Liver (tissue), 9 donors: ENCODE data around the gene NEK1. TPM values are rescaled to one million over a fixed set of nuclear protein-coding genes. Genes with fewer than 3 reads are reported as not detected.

ENCODE experiments used
- DNase-seq: peaks from one replicate; pipeline ENCODE4 v3.0.0-alpha.2; 2017; ENCODE audit warnings: low spot score
- H3K27ac ChIP-seq, 2 donors: one replicate each; pipeline ENCODE4 v1.7.0; 2013; ENCODE audit warnings: inconsistent platforms in 2 of 2, low read length in 2 of 2, control low read depth in 1 of 2, low read depth in 1 of 2, mild to moderate bottlenecking in 1 of 2
- H3K27me3 ChIP-seq, 4 donors: one replicate each; pipeline versions ENCODE4 v1.6.1 to v1.7.0; 2013; ENCODE audit warnings: low read length in 3 of 4, inconsistent platforms in 1 of 4, mild to moderate bottlenecking in 1 of 4, moderate library complexity in 1 of 4; ENCODE audit not compliant: control insufficient read depth in 4 of 4, insufficient read depth in 4 of 4
- H3K36me3 ChIP-seq, 4 donors: one replicate each; pipeline versions ENCODE4 v1.6.1 to v1.7.0; 2013; ENCODE audit warnings: low read length in 3 of 4, mild to moderate bottlenecking in 3 of 4, low read depth in 1 of 4, moderate library complexity in 1 of 4; ENCODE audit not compliant: control insufficient read depth in 4 of 4, insufficient read depth in 3 of 4
- H3K4me1 ChIP-seq, 4 donors: one replicate each; pipeline versions ENCODE4 v1.6.1 to v1.7.0; 2013; ENCODE audit warnings: low read length in 3 of 4, mild to moderate bottlenecking in 3 of 4, moderate library complexity in 1 of 4; ENCODE audit not compliant: control insufficient read depth in 4 of 4, insufficient read depth in 4 of 4
- H3K4me3 ChIP-seq, 3 donors: one replicate each; pipeline versions ENCODE4 v1.6.1 to v1.7.0; 2013; ENCODE audit warnings: low read length in 3 of 3, control low read depth in 1 of 3, low read depth in 1 of 3, mild to moderate bottlenecking in 1 of 3
- H3K9ac ChIP-seq, 2 donors: one replicate each; pipeline ENCODE4 v1.7.0; 2013; ENCODE audit warnings: low read length in 2 of 2, mild to moderate bottlenecking in 2 of 2, moderate library complexity in 2 of 2, control low read depth in 1 of 2, low read depth in 1 of 2
- H3K9me3 ChIP-seq, 4 donors: one replicate each; pipeline versions ENCODE4 v1.6.1 to v1.7.0; 2013; ENCODE audit warnings: low read length in 3 of 4; ENCODE audit not compliant: control insufficient read depth in 4 of 4
- CTCF ChIP-seq: fragments of 150-350 bp; IDR thresholded peaks from 2 replicates; pipeline ENCODE4 v1.5.1; 2017; ENCODE audit warnings: improper control_type of control experiment, low read depth, low read length; ENCODE audit not compliant: missing input control
- EGR1 ChIP-seq, 2 donors: IDR thresholded peaks; 2 replicates each; pipeline ENCODE4 v1.6.1; 2016 to 2018; ENCODE audit warnings: antibody characterized with exemption in 2 of 2, low read depth in 2 of 2
- FOXA1 ChIP-seq: IDR thresholded peaks from 2 replicates; pipeline ENCODE4 v1.6.1; 2016; ENCODE audit warnings: antibody characterized with exemption
- FOXA2 ChIP-seq: IDR thresholded peaks from 2 replicates; pipeline ENCODE4 v1.6.1; 2016; ENCODE audit warnings: antibody characterized with exemption
- GABPA ChIP-seq, 2 donors: IDR thresholded peaks in 1 of 2; conservative IDR thresholded peaks in 1 of 2; 2 replicates each; pipeline ENCODE4 v1.6.1; 2016; ENCODE audit warnings: antibody characterized with exemption in 2 of 2, mild to moderate bottlenecking in 1 of 2, moderate library complexity in 1 of 2
- HNF4A ChIP-seq, 2 donors: conservative IDR thresholded peaks; 2 replicates each; pipeline ENCODE4 v1.6.1; 2016; ENCODE audit warnings: antibody characterized with exemption in 2 of 2, mild to moderate bottlenecking in 2 of 2
- HNF4G ChIP-seq: IDR thresholded peaks from 2 replicates; pipeline ENCODE4 v1.6.1; 2016; ENCODE audit warnings: antibody characterized with exemption
- JUND ChIP-seq, 2 donors: IDR thresholded peaks; 2 replicates each; pipeline ENCODE4 v1.6.1; 2016; ENCODE audit warnings: antibody characterized with exemption in 2 of 2
- MAX ChIP-seq: IDR thresholded peaks from 2 replicates; pipeline ENCODE4 v1.6.1; 2016; ENCODE audit warnings: antibody characterized with exemption
- NR2F2 ChIP-seq: IDR thresholded peaks from 2 replicates; pipeline ENCODE4 v1.6.1; 2016; ENCODE audit warnings: antibody characterized with exemption
- RAD21 ChIP-seq, 2 donors: IDR thresholded peaks; 2 replicates each; pipeline ENCODE4 v1.6.1; 2016; ENCODE audit warnings: antibody characterized with exemption in 2 of 2, mild to moderate bottlenecking in 2 of 2
- RXRA ChIP-seq, 2 donors: IDR thresholded peaks; 2 replicates each; pipeline ENCODE4 v1.6.1; 2017 to 2018; ENCODE audit warnings: antibody characterized with exemption in 2 of 2, mild to moderate bottlenecking in 1 of 2
- SP1 ChIP-seq: IDR thresholded peaks from 2 replicates; pipeline ENCODE4 v1.6.1; 2018; ENCODE audit warnings: antibody characterized with exemption, mild to moderate bottlenecking
- TAF1 ChIP-seq: conservative IDR thresholded peaks from 2 replicates; pipeline ENCODE4 v1.6.1; 2016; ENCODE audit warnings: antibody characterized with exemption, mild to moderate bottlenecking
- YY1 ChIP-seq: IDR thresholded peaks from 2 replicates; pipeline ENCODE4 v1.6.1; 2016; ENCODE audit warnings: antibody characterized with exemption, mild to moderate bottlenecking
- ZBTB33 ChIP-seq: IDR thresholded peaks from 2 replicates; pipeline ENCODE4 v1.6.1; 2016; ENCODE audit warnings: antibody characterized with exemption
- WGBS: extraction: QIAGEN DNeasy Blood & Tissue Kit; methylation state at CpG from one replicate; pipeline ENCODE4 v1.1.7; 2013; 5-methylcytosine and 5-hydroxymethylcytosine counted together
- polyA plus RNA-seq, 2 donors: library from polyadenylated mRNA; stranded (reverse) in 1 of 2; unstranded in 1 of 2; fragments of 200-250 nt in 1 of 2; fragments of >200 nt in 1 of 2; fragmentation: Nextera tagmentation in 1 of 2; extraction: Ambion mirVana in 1 of 2; gene quantifications; one replicate each; pipeline versions ENCODE4 v1.2.1 to v1.2.3, GENCODE V29; 2013 to 2015
- total RNA-seq, 2 donors: library from RNA; depleted of rRNA; stranded (reverse); fragments of >200 nt; gene quantifications; one replicate each; pipeline ENCODE4 v1.2.3, GENCODE V29; 2014
- TF ChIP-seq, protein P1 (sequence below): IDR thresholded peaks from 2 replicates; pipeline ENCODE4 v1.6.1; 2016; ENCODE audit warnings: antibody characterized with exemption
- TF ChIP-seq, protein P2 (sequence below): IDR thresholded peaks from 2 replicates; pipeline ENCODE4 v1.6.1; 2016; ENCODE audit warnings: antibody characterized with exemption, mild to moderate bottlenecking
- donor health status: healthy.
- donor health status: healthy.
- donor health status: healthy.
- donor health status: healthy.
- donor health status: healthy.

Gene NEK1
- total and polyA plus RNA-seq, 4 donors: 1.8 to 10.2 (median 5.3) TPM

DNA sequence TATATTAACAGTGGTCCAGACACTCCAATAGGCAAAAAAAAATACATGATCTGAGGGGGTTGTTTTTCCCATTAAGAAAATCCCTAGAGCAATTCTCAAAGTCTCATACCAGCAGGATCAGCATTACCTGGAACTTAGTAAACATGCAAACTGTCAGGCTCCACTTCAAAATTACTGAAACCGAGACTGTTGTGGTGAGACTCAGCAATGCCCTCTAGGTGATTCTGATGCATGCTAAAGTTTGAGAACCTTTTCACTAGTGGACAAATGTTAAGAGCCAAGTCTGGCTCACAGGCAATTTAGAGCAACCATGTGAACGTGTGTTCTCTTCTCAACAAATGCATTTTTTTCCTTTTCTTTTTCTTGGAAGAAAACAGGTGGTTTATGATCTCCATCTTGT, 30.2 kb downstream of the NEK1 start:
- H3K27me3 ChIP-seq: no peaks in the 10 kb centered on the region
- DNase-seq: no peak
- no peaks in the 10 kb centered on the region for H3K9me3 ChIP-seq
- no peak overlapping the region for H3K27ac ChIP-seq
- H3K36me3 ChIP-seq: peaks cover 2 to 18% (median 11%) of the 10 kb centered on the region in 4 donors
- H3K4me3 ChIP-seq: no peak overlapping the region
- WGBS: 95% methylated on average over 2 of the region's 2 CpGs
- no peak overlapping the region for H3K9ac ChIP-seq
- TF ChIP-seq FOXA2 (no peak), CTCF (no peak), HNF4G (no peak), FOXA1 (no peak), ZBTB33 (no peak), EGR1 (IDR thresholded peaks at IDR 0.05; ENCODE audit: low read depth in 2 of 2) (no peak), YY1 (no peak), RAD21 (IDR thresholded peaks at IDR 0.05) (no peak), SP1 (no peak), MAX (no peak), GABPA (IDR thresholded peaks at IDR 0.05 in 1 of 2, conservative IDR thresholded peaks at IDR 0.05 in 1 of 2) (no peak), HNF4A (conservative IDR thresholded peaks at IDR 0.05) (no peak), JUND (IDR thresholded peaks at IDR 0.05) (no peak), NR2F2 (no peak), TAF1 (no peak)
- TF ChIP-seq, protein P1, sequence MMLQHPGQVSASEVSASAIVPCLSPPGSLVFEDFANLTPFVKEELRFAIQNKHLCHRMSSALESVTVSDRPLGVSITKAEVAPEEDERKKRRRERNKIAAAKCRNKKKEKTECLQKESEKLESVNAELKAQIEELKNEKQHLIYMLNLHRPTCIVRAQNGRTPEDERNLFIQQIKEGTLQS: no peak
- TF ChIP-seq, protein P2, sequence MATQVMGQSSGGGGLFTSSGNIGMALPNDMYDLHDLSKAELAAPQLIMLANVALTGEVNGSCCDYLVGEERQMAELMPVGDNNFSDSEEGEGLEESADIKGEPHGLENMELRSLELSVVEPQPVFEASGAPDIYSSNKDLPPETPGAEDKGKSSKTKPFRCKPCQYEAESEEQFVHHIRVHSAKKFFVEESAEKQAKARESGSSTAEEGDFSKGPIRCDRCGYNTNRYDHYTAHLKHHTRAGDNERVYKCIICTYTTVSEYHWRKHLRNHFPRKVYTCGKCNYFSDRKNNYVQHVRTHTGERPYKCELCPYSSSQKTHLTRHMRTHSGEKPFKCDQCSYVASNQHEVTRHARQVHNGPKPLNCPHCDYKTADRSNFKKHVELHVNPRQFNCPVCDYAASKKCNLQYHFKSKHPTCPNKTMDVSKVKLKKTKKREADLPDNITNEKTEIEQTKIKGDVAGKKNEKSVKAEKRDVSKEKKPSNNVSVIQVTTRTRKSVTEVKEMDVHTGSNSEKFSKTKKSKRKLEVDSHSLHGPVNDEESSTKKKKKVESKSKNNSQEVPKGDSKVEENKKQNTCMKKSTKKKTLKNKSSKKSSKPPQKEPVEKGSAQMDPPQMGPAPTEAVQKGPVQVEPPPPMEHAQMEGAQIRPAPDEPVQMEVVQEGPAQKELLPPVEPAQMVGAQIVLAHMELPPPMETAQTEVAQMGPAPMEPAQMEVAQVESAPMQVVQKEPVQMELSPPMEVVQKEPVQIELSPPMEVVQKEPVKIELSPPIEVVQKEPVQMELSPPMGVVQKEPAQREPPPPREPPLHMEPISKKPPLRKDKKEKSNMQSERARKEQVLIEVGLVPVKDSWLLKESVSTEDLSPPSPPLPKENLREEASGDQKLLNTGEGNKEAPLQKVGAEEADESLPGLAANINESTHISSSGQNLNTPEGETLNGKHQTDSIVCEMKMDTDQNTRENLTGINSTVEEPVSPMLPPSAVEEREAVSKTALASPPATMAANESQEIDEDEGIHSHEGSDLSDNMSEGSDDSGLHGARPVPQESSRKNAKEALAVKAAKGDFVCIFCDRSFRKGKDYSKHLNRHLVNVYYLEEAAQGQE: no peak
- H3K4me1 ChIP-seq: no peaks in the 10 kb centered on the region

- no peaks in the 10 kb centered on the region for H3K27me3 ChIP-seq
- H3K4me3 ChIP-seq: no peak overlapping the region
- H3K36me3 ChIP-seq: peaks cover 0 to 8% (median 3%) of the 10 kb centered on the region in 4 donors
- no peak for DNase-seq
- no peaks in the 10 kb centered on the region for H3K4me1 ChIP-seq
- no peak overlapping the region for H3K27ac ChIP-seq
- H3K9ac ChIP-seq: no peak overlapping the region
- WGBS: 91% methylated on average over 1 of the region's 1 CpG
- no peaks in the 10 kb centered on the region for H3K9me3 ChIP-seq
- TF ChIP-seq HNF4G (no peak), JUND (IDR thresholded peaks at IDR 0.05) (no peak), SP1 (no peak), NR2F2 (no peak), HNF4A (conservative IDR thresholded peaks at IDR 0.05) (no peak), YY1 (no peak), RXRA (IDR thresholded peaks at IDR 0.05) (no peak), ZBTB33 (no peak)
- TF ChIP-seq, protein P2: no peak
Observed at GRCh38 chr4:169573889-169574288, 38.5 kb downstream of the NEK1 start.
